IPS-18c (cell line): Measurements from ENCODE around the gene BABAM2.

Source experiments
- H3K4me3 ChIP-seq: 2 replicates; pipeline ENCODE4 v1.7.0; 2013; ENCODE audit warnings: low read depth, mild to moderate bottlenecking, low read length, moderate library complexity; ENCODE audit not compliant: insufficient read depth
- H3K9me3 ChIP-seq: one replicate; pipeline ENCODE4 v1.6.1; 2013; ENCODE audit warnings: mild to moderate bottlenecking, low read length, moderate library complexity; ENCODE audit not compliant: control insufficient read depth, insufficient read depth

BABAM2 gene

DNA sequence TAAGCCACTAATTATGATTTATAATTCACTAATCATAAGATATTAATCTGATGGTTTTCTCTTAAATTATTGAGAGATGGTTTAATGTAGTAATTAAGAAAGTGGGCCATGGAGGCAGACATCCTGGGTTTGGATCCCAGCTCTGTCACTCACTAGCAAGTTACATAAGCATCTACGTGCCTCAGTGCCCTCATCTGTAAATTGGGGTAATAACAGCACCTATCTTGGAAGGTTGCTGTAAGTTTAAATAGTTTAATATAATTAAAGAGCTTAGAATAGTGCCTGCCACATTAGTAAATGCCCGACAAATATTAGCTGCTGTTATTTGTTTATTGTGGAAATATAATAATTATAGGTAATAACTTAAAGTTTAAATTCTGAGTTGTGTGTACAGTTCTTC lies 30.9 kb downstream of the BABAM2 start:
- H3K9me3 ChIP-seq, result no peaks in the 10 kb centered on the region
- H3K4me3 ChIP-seq, result no peak overlapping the region

- H3K4me3 ChIP-seq, result no peak overlapping the region
- H3K9me3 ChIP-seq, result no peaks in the 10 kb centered on the region
Observed at GRCh38 chr2:27921880-27922547, 31.5 kb downstream of the BABAM2 start.

DNA sequence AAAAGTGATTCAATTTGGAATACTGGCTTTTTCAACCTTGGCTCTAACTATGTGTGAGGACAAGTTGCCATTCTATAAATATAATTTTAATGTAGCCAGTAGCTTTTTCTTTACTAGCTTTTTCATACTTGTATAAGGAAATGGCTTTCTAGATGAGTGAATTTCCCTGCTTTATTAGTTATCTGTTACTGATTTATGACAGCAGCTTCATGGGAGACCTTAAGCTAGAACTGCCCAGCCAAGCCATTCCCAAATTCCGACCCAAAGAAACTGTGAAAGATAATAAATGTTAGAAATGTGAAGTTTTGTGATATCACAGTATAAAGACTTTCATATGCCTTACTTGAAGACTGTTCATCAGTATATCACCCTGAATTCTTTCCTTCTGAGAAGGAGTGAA lies 32.3 kb downstream of the BABAM2 start:
- no peak overlapping the region for H3K4me3 ChIP-seq
- H3K9me3 ChIP-seq, result no peaks in the 10 kb centered on the region

DNA sequence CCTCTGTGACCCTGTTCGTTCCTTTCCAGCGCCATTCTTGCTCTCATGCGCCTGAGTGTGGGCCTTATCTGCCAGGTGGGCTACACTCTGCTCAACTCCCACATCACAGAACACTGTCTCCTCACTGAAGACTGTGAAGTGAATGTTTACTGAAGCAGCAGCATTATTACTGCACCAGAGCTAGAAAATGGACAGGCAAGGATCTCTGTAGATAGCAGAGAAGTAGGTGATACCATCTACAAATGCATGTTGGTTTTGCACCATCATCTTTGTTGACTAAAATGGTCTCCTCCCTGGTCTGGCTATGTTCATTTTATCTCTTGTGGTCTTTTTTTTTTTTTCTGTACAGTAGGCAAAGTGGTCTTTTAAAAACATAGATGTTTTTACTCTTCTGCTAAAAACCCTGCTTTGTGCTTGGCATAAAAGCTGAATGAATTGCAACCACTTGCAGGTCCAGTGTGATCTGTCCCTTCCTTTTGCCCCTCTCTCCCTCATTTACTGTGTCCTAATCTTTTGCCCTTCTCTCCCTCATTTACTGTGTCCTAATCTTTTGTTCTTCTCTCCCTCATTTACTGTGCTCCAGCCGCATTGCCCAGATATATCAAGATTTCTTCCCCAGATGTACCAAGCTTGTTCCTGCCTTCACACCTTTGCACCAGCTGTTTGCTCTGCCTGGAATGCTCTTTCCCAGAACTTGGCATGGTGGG lies 35.4 kb downstream of the BABAM2 start:
- H3K9me3 ChIP-seq, result no peaks in the 10 kb centered on the region
- no peak overlapping the region for H3K4me3 ChIP-seq

DNA sequence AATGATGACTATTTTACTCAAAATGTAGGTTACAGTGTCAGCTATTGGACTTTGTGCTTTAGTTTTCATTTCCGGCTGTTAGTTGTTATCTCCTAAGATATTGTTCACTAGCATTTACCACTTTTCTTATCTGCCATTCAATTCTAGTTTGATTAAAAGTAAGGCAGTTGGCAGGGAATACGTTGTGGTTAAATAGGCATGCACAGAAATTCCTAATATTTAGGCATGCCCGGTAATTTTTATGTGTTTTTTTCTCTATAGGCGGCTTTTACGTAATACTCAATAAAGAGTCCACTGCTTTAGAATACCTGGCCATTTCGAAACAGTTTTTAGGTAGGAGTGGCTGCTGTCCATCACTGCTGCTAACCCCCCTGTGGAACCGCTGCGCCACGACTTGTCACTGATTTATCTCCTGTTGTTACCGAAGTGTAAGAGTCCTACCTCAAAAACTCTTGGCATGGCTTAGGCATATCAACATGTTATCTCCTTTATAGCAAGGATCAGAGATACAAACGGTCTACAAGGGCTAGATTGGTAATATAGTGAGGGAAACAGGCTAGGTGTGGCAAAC lies 39.5 kb downstream of the BABAM2 start:
- no peak overlapping the region for H3K4me3 ChIP-seq

GRCh38 chr2:27931361-27931950 lies 40.9 kb downstream of the BABAM2 start:
- Histone ChIP-seq H3K4me3 (no peak overlapping the region), H3K9me3 (no peaks in the 10 kb centered on the region)

More for the DNA sequence above, 39.5 kb downstream of the BABAM2 start:
- H3K9me3 ChIP-seq, result no peaks in the 10 kb centered on the region

DNA sequence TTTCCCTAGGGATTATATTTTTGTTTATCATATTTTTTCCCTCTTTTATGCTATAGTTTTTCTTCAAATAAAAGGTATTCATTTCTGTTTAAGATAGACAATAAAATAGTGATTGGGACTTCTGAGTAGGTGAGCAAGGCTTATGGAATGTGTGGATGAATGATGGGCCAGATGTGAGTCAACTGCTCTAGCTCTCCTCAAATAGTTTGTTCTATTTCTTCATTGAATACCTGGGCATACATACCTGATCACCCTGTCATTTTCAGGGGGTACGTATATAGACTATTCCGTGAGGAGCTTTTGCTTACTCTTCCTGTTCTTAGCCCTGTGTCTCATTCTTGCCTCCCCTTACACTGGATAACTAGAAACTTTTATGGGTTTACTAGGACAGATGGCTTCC lies 41.9 kb downstream of the BABAM2 start:
- no peaks in the 10 kb centered on the region for H3K9me3 ChIP-seq
- H3K4me3 ChIP-seq, result no peak overlapping the region

GRCh38 chr2:27935026-27935425 lies 44.5 kb downstream of the BABAM2 start:
- no peaks in the 10 kb centered on the region for H3K9me3 ChIP-seq
- H3K4me3 ChIP-seq, result no peak overlapping the region

GRCh38 chr2:27940090-27940671 lies 49.7 kb downstream of the BABAM2 start:
- Histone ChIP-seq H3K4me3 (no peak overlapping the region), H3K9me3 (no peaks in the 10 kb centered on the region)

DNA sequence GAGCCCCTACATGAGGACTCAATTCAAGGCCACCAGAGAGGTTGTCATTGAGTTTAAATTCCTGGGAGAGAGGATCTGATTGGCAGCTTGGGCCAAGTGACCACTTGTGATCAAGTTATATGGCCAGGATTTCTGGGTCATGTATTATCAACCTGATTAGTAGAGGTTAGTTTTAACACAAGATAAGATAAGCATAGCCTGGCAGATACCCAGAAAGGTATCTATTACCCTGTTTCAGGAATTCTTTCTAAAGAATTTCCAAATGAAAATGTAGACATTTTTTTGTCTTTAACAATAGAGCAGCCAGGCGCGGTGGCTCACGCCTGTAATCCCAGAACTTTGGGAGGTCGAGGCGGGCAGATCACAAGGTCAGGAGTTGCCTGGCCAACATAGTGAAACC lies 50.5 kb downstream of the BABAM2 start:
- Histone ChIP-seq H3K4me3 (no peak overlapping the region), H3K9me3 (no peaks in the 10 kb centered on the region)

DNA sequence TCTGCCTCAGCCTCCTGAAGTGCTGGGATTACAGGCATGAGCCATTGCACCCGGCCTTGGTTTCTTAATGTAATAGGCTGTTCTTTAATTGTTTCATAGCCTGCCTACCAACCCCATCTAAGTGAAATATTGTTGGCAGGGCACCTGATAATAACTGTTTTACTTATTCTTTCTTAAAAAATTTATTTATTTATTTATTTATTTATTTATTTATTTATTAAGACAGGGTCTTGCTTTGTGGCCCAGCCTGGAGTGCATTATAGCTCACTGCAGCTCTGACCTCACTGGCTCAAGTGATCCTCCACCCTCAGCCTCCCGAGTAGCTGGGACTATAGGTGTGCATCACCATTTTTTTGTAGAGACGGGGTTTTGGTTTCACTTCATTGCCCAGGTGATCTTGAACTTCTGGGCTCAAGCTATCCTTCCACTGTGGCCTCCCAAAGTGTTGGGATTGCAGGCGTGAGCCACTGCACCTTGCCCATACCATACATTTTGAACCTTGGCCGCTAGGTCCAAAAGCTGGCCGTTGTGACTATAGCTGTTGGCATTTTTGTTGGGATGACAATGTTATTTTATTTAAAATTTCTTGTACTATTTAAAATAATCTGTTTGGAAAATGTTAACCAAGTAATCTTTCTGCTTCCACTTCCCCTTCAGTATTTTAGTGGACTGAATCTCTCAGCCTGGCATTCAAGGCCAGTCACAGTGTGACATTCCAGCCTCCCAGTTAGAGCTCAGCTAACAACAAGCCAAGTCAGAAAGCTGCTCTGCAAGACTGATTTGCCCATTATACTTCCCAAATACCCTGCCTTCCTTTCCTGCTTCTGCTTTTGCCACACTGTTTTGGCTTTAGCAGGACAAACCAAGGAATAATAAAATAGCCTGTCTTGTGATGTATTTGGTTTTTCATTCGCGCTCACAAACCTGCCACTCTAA lies 52.4 kb downstream of the BABAM2 start:
- Histone ChIP-seq H3K9me3 (no peaks in the 10 kb centered on the region), H3K4me3 (no peak overlapping the region)

DNA sequence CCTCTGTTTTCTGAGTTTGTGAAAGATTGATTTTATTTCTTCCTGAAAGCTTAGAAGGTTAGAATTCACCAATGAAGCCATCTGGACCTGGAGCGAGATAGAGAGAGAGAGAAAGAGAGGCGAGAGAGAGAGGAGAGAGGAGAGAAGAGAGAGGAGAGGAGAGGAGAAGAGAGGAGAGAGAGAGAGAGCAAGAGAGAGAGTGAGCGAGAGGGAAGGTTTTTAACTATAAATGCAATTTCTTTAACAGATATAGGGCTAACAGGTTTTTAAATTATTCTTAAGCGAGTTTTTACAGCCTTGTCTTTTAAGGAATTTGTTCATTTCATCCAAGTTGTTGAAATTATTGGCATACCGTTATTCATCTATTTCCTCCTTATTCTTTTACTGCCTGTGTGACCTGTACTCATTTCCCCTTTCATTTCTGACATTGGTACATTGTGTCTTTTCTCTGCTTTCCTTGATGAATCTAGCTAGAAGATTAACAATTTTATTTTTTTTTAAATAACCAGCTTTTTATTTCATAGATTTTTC lies 56.1 kb downstream of the BABAM2 start:
- no peak overlapping the region for H3K4me3 ChIP-seq

GRCh38 chr2:27952070-27952469 lies 61.5 kb downstream of the BABAM2 start:
- Histone ChIP-seq H3K4me3 (no peak overlapping the region), H3K9me3 (no peaks in the 10 kb centered on the region)

More for the DNA sequence above, 56.1 kb downstream of the BABAM2 start:
- H3K9me3 ChIP-seq, result no peaks in the 10 kb centered on the region

- H3K4me3 ChIP-seq, result no peak overlapping the region
- H3K9me3 ChIP-seq, result no peaks in the 10 kb centered on the region
Observed at GRCh38 chr2:27953077-27953476, 62.5 kb downstream of the BABAM2 start.

DNA sequence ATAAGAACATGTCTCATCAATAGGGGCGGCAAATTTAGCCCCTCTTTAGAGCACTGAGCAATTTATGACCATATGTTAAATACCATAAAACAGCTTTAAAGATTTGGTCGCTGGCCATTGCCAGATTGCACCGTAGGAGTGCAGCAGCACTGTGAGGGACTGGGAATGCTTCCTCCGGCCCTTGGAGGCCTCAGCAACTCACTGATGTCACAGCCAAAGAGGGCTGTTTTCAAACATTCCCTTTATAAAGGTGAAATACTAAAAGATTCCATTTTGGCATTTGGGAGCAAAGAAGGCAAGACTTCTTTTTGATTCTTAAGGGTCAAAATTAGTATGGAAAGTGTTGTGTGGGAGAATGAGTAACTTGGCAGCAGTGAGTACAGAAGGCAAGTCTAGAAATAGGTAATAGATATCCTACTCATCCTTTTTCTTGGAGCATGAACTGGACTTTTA lies 63.7 kb downstream of the BABAM2 start:
- Histone ChIP-seq H3K9me3 (no peaks in the 10 kb centered on the region), H3K4me3 (no peak overlapping the region)

DNA sequence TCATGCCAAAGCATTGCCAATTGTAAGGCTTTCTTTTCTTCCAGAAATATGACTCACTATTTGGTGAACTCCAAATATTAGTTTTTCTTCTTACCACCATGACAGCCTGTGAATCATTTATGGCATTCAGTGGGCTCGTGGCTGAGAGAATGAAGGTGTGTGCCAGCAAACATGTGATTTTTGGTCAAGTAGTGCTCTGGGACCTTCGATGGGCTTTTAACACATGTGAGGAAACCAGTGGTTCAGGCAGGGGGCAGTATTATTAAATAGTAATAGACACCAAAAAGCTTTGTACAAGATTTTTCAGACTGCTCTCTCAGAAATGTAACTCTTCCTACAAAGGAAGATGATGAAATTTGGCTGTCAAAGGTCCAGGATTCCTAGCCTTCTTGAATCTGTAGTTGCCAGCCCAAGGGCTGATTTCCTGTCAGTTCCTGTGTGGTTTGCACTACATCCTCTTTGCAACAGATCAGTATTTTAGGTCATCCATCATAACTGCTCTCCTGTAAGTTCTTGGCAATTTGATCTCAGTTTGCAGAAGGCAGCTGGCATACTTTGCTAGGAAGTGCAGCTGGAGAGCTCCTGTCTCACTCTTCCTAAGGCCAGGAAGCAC lies 64.3 kb downstream of the BABAM2 start:
- Histone ChIP-seq H3K4me3 (no peak overlapping the region), H3K9me3 (no peaks in the 10 kb centered on the region)
